ENCODE data around the gene TSHZ2. TPM values are rescaled to one million over a fixed set of nuclear protein-coding genes. Genes with fewer than 3 reads are reported as not detected.

Gene TSHZ2
- 4.6 and 6.0 TPM in 2 replicates for polyA plus RNA-seq
- 39.4 and 52.6 TPM in 2 replicates for polyA minus RNA-seq

DNA sequence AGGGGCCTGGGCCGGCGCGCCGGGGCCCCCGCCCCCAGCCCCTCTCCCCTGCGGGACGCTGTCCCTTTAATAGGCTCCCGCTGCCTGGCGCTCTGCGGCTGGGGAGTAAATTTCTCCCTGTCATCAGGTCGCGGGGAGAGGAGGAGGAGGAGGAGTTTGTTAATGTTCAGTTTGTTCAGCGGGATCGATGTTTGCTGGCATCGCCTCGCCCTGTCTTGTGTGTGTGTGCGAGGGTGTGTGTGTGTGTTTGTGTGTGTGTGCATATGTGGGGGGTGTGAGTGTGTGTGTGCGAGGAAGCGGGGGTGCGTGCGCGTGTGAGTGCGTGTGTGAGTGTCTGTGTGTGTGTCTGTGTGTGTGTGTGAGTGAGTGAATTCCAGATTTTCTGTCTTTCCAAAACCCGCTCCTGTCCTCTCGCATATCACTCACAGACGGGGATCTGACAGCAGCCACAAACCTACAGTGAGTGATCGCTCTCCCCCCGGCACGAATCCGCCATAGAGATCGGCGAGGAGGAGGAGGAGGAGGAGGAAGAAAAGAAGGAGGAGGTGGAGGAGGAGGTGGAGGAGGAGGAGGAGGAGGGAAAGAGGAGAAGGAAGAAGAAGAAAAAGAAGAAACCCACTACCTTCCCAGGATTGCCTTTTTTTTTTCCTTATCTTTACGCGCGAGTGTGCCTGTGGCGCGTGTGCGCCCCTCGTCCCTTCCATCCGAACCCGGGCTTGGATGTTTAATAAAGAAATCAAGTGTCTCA, at the start of gene TSHZ2:
TSHZ2 (plus strand) TSS at position 169 of the 748 bp plus-strand sequence. CDS start 936 bp downstream, outside the sequence.
- Histone ChIP-seq H3K27me3 (ENCODE audit: insufficient read depth, low read depth, low read length) (no peaks in the 10 kb centered on the region), H3F3A (ENCODE audit: insufficient read depth, low read length, poor library complexity, severe bottlenecking) (no peaks in the 10 kb centered on the region), H4K20me1 (ENCODE audit: insufficient read depth) (no peaks in the 10 kb centered on the region), H2AFZ (ENCODE audit: low read depth, low read length) (peak within 1 kb of the TSS; percentile 59), H3K4me3 (ENCODE audit: low read length) (peak within 1 kb of the TSS; percentile 77), H3K9me3 (ENCODE audit: low read length) (no peaks in the 10 kb centered on the region), H3K4me2 (ENCODE audit: low read length) (peak within 1 kb of the TSS; percentile 54), H3K36me3 (ENCODE audit: insufficient read depth, low read length) (no peaks in the 10 kb centered on the region), H3K9me2 (ENCODE audit: insufficient read depth, low read length) (no peaks in the 10 kb centered on the region), H3K9ac (ENCODE audit: low read length) (peak within 1 kb of the TSS; percentile 78), H3K79me2 (replicated peaks; ENCODE audit: insufficient read depth, low read length) (peaks cover 44% of the 10 kb centered on the region), H3K27ac (ENCODE audit: low read length) (peak within 1 kb of the TSS; percentile 79)
- peak; percentile 73 for TF ChIP-seq RAD21 (conservative IDR thresholded peaks at IDR 0.05)
- TF ChIP-seq MXI1 (conservative IDR thresholded peaks at IDR 0.05; ENCODE audit: poor library complexity, severe bottlenecking): peak; percentile 56
- peak; percentile 71 for TF ChIP-seq SMC3 (conservative IDR thresholded peaks at IDR 0.05; ENCODE audit: poor library complexity)
- TF ChIP-seq EP300 (conservative IDR thresholded peaks at IDR 0.05; ENCODE audit: poor library complexity, severe bottlenecking): peak; percentile 72
- TF ChIP-seq CTCF (IDR thresholded peaks at IDR 0.05; ENCODE audit: poor library complexity, severe bottlenecking): no peak
- TF ChIP-seq POLR2AphosphoS5 (IDR thresholded peaks at IDR 0.05): peak; percentile 69

- no peaks in the 10 kb centered on the region for H4K20me1 ChIP-seq (ENCODE audit: insufficient read depth)
- peaks cover 18% of the 10 kb centered on the region for H3K27me3 ChIP-seq (ENCODE audit: insufficient read depth, low read depth, low read length)
- H3K36me3 ChIP-seq (ENCODE audit: insufficient read depth, low read length): no peaks in the 10 kb centered on the region
- no peak overlapping the region for H2AFZ ChIP-seq (ENCODE audit: low read depth, low read length)
- TF ChIP-seq SMC3 (conservative IDR thresholded peaks at IDR 0.05; ENCODE audit: poor library complexity): no peak
- TF ChIP-seq TAF1 (IDR thresholded peaks at IDR 0.05; ENCODE audit: low read depth): no peak
- no peak for TF ChIP-seq EP300 (conservative IDR thresholded peaks at IDR 0.05; ENCODE audit: poor library complexity, severe bottlenecking)
- no peak for TF ChIP-seq CTCF (IDR thresholded peaks at IDR 0.05; ENCODE audit: poor library complexity, severe bottlenecking)
- no peak for TF ChIP-seq RAD21 (conservative IDR thresholded peaks at IDR 0.05)
- TF ChIP-seq POLR2AphosphoS5 (IDR thresholded peaks at IDR 0.05): no peak
- TF ChIP-seq MXI1 (conservative IDR thresholded peaks at IDR 0.05; ENCODE audit: poor library complexity, severe bottlenecking): no peak
- no peak for TF ChIP-seq EZH2 (IDR thresholded peaks at IDR 0.05; ENCODE audit: borderline replicate concordance, insufficient read depth, low read length, poor library complexity, severe bottlenecking)
- TF ChIP-seq, protein P1, sequence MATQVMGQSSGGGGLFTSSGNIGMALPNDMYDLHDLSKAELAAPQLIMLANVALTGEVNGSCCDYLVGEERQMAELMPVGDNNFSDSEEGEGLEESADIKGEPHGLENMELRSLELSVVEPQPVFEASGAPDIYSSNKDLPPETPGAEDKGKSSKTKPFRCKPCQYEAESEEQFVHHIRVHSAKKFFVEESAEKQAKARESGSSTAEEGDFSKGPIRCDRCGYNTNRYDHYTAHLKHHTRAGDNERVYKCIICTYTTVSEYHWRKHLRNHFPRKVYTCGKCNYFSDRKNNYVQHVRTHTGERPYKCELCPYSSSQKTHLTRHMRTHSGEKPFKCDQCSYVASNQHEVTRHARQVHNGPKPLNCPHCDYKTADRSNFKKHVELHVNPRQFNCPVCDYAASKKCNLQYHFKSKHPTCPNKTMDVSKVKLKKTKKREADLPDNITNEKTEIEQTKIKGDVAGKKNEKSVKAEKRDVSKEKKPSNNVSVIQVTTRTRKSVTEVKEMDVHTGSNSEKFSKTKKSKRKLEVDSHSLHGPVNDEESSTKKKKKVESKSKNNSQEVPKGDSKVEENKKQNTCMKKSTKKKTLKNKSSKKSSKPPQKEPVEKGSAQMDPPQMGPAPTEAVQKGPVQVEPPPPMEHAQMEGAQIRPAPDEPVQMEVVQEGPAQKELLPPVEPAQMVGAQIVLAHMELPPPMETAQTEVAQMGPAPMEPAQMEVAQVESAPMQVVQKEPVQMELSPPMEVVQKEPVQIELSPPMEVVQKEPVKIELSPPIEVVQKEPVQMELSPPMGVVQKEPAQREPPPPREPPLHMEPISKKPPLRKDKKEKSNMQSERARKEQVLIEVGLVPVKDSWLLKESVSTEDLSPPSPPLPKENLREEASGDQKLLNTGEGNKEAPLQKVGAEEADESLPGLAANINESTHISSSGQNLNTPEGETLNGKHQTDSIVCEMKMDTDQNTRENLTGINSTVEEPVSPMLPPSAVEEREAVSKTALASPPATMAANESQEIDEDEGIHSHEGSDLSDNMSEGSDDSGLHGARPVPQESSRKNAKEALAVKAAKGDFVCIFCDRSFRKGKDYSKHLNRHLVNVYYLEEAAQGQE (IDR thresholded peaks at IDR 0.05; ENCODE audit: borderline replicate concordance): no peak
- H3K27ac ChIP-seq (ENCODE audit: low read length): no peak overlapping the region
- H3F3A ChIP-seq (ENCODE audit: insufficient read depth, low read length, poor library complexity, severe bottlenecking): no peaks in the 10 kb centered on the region
- H3K79me2 ChIP-seq (replicated peaks; ENCODE audit: insufficient read depth, low read length): no peaks in the 10 kb centered on the region
- no peaks in the 10 kb centered on the region for H3K9me3 ChIP-seq (ENCODE audit: low read length)
- no peaks in the 10 kb centered on the region for H3K9me2 ChIP-seq (ENCODE audit: insufficient read depth, low read length)
- H3K4me2 ChIP-seq (ENCODE audit: low read length): no peak overlapping the region
- H3K9ac ChIP-seq (ENCODE audit: low read length): no peak overlapping the region
- no peak overlapping the region for H3K4me3 ChIP-seq (ENCODE audit: low read length)
Observed at GRCh38 chr20:52922436-52922835, 49.7 kb upstream of the TSHZ2 start.
